GM21786 (cell line): ENCODE data around the gene COL13A1.

Experiments
- ATAC-seq: cut with Tn5 transposase; IDR thresholded peaks from one replicate; pipeline ENCODE4 v1.9.1; 2021; ENCODE audit not compliant: unreplicated experiment

COL13A1 gene

DNA sequence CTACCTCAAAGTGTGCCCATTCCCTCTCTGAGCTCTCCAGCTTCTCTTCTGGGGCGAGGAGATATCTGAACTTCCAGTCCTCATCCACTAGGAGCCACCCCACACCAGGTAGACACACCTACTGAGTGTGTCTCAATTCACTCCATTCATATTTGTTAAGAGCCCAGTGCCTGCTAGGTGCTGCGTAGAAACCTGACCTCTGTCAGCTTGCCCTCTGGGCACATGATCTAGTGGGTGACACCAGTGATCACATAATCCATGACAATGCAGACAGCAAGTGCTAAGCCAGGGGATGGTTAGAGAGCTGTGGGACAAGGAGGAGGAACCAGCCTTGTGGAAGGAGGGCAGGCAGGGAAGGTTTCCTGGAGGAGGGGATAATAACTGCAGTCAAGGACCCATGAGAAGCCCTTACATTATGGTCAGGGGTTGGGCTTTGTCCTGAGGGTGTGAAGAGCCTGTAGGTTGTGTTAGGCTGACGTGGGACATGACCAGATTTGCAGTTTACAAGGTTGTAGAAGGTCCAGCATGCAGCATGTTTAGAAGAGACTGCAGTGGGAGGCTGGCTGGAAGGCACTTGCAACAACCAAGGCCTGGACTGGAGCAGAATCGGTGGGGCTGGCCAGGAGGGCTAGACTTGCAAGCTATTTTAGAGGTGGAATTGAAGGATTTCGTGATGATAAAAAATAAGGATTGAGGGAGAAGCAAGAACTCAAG is 81.8 kb downstream of the COL13A1 start:
- no peak for ATAC-seq

DNA sequence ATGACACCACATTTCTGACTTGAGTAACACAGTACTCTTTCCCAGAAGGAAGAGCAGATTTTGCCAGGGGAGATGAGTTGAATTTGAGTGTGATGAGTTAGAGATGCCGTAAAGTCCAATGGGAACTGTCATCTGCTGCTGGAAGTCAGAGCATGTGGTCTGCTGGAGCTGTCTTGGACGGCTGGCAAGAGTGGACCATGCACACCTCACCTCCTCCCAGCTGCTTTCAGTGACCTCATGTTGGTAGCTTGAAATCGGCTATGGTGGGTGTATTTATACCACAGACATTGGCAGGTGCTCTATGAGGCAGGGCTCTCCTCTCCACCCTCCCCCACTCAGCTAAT is 82.3 kb downstream of the COL13A1 start:
- ATAC-seq = no peak

DNA sequence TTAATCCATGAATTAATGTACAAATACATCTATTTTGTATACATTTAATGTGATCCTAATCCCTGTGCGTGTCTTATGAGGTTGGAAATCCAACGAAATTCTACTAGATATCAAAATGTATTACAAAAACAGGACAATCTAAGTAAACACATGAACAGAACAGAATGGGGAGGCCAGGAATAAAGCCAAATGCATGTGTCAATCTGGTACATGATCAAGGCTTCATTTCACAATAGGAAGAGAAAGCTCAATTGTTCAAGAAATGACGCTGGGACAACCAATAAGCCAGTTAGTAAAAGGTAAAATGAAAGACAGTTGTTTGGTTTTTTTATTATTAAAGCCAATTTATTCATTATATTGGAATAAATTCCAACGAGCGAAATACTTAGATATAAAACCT is 83.0 kb downstream of the COL13A1 start:
- no peak for ATAC-seq

DNA sequence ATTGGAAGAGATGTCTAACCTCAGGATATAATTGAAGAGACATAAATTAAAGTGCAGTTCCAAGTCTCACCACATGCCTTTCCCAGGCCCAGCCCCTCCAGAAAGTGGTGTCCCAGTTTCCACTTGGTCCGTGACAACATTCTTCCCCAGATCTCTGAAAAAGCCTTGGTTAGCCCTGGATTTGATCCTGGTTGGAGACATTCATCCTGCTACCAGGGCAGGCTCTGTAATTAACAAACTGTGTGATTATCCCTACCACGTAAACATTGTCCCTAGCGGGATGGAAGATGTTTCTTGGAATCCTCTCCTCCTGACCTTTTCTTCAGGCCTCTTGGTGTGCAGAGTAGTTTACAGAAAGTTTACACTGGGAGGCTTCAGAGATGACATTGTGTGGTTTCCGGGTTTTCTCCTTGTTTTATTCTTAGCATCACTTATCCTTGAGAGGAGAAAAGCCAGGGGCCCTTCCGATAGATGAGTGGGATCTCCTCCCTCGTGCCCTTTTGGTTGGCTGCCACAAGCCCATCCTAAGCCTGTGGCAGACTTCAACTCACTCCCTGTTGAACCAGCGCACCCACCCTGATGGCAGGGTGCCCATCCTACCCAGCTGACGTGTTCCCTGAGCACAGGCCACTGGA is 83.8 kb downstream of the COL13A1 start:
- ATAC-seq = no peak

DNA sequence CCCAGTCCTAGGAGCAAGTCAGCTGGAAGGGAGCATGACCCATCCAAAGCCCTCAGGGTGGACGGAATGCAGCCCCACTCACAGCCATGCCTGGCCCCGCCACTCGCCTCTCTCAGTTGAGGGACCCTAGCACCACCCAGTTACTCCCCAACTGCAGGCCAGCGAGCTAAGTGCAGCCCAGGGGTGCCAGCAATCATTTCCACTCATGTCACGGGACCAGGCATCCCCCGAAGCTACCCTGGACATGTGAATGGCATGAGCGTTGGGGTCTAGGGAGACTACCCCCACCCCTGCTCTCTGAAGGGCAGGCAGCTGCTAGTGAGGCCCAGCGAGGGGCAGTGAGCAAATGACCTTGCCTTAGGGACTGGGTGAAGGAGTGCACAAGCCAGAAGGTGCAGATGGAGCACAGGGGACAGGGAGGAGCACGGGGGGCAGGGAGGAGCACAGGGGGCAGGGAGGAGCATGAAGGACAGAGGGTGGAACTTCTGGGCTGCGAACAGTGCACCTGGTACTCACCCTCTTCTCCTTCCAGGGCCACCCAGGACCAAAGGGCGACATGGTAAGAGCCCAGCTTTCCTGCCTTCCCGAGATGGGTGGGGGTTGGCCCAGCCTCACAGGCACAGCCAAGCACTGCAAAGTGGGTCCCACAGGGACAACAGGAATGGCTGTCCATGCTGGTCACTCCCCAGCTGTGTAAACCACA is 87.3 kb downstream of the COL13A1 start:
- ATAC-seq = no peak

DNA sequence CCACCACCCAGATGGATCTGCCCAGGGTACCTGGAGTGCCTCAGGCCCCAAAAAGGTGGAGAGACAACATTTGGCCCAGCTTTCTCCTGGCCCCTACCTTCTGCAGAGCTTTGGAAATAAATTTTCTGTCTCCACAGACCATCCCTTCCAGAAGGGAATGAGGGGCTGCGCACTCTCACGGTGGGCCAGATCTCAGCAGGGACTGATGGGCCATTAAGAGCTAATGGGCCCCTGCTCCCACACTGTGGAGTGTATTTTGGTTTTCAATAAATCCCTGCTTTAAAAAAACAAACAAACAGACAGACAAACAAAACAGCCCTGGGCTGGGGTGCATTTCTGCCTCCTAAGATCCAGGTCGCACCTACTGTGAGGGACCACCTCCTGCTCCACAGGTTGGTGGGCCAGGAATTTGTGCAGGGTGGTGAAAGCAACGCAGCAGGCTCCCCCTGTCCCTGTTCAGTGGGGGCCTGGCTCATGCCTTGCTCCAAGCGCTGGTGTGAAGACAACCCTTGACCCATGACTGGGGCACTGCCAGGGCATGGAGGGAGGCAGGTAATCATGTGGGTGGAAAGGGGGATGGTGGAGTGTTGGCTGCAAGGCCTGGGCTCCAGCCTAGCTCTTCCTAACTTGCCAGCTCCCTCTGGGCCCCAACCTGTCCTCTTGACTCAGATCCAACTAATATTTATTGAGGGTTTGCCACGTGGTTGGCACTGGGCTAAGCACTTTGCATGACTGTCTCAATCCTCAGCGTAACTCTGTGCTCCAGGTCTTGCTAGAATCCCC is 88.5 kb downstream of the COL13A1 start:
- ATAC-seq = no peak

DNA sequence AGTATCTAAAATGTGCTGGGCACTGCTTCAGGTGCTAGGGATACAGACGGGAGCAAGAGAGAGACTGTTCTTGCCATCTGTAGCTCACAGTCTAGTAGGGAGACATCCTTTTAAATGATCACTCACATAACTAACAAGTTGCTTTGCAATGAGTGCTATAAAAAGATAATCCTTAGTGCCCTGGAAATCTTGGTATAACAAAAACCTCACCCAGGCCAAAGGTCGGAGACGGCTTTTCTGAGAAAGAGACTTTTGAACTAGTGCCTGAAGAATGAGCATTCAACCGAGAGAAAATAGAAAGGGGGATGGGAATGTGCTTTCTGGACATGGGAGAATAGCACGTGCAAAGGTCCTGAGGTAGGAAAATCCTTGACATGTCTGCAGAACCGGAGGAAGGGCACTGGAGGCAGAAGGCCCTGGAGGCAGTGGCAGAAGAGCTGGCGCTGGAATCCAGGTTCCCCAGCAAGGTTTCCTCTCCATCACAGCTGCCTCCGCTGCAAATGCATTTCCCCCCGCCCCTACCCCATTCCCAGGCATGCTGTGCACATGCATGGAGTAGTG is 89.4 kb downstream of the COL13A1 start:
- ATAC-seq = no peak

DNA sequence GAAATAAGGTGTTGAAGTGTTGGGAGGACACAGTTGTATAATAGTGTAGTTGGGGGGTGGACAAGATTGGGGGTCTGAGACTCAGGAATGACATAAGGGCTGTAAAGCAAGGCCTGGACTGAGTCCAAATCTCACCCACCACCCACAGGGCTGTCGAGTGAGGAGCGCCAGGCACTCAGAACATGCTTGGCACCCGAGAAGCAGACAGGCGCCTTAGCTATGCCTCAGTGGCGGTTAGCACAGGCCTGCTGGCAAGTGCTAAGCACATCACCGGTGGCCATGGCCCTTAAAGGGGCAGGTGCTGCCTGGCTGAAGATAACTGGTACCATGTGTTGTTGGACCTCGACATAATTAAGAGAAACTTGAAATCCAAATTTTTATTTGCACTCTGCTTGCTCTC is 90.7 kb downstream of the COL13A1 start:
- no peak for ATAC-seq

DNA sequence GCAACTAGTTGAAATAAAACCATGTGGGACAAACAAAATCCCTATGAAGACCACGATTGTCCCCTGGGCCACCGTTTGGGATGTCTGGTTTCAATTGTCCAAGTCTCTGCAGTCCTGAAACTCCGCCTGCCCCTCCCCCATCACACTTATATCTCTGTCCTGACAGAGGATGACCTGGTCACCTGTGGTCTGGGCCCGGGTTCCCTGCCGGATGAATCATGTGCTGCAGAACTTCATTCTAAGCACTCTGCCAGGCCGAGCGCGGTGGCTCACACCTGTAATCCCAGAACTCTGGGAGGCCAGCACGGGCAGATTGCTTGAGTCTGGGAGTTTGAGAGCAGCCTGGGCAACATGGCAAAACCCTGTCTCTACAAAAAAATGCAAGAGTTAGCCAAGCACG is 91.1 kb downstream of the COL13A1 start:
- no peak for ATAC-seq

DNA sequence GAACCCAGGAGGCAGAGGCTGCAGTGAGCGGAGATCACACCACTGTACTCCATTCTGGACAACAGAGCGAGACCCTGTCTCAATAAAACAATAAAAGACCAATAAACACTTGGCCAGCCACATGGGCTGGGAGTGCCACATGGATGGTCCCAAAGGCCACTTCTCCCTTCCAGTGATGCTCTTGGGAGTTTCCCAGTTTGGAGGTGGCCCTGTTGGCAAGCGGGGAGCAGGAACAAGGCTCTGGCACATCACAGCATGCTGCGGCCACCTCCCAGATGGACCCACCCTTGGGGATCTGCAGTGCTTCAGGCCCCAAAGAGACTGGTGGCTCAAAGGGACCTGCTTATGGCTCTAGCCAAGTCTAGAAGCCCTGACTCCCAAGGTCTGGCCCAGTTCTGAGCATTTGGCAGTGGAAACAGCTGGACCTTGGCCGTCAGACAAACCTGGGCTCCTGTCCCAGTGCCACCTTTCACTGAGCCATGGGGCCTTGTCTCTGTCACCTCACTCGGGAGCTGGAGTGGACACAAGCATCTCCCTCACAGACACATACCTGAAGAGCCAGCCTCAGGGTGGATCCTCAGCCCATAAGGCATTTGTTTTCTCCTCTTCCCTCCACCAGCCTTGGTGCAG is 91.7 kb downstream of the COL13A1 start:
- ATAC-seq = no peak

DNA sequence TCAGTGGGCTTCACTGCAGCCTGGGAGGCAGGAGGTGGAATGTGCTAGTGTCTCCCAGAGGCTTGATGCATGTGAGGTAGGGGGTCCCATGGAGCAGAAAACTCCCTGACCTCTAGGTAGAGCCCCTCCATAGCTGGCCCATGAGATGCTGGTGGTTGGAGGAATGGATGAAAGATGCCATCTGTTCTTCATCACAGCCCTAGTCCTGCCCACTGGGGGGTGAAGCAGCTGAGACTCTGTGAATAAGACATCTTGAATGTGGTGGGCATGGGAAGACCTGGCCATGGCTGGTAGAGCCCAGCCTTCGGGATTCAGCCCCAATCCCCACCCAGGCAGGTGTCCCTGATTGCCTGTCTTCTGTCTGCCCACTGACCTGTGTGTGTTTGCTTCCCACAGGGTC is 92.5 kb downstream of the COL13A1 start:
- ATAC-seq = no peak

DNA sequence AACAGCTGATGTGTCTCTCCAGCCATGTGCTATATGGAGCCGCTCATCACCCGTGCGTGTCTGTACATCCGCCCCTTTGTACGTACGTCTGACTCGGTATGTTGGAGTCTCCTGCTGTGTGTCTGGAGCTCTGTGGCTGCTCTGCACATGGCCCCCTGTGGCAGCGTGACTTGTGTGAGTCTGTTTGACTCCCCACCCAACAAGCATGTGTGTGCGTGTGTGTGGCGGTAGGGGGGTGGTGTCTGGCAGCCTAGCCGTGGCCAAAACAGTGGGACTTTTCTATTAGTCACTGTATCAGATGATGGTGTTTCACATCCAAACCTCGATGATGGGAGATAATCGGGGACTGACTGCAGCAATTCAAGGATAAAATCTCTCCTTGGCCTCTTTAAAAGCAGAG is 94.1 kb downstream of the COL13A1 start:
- no peak for ATAC-seq

DNA sequence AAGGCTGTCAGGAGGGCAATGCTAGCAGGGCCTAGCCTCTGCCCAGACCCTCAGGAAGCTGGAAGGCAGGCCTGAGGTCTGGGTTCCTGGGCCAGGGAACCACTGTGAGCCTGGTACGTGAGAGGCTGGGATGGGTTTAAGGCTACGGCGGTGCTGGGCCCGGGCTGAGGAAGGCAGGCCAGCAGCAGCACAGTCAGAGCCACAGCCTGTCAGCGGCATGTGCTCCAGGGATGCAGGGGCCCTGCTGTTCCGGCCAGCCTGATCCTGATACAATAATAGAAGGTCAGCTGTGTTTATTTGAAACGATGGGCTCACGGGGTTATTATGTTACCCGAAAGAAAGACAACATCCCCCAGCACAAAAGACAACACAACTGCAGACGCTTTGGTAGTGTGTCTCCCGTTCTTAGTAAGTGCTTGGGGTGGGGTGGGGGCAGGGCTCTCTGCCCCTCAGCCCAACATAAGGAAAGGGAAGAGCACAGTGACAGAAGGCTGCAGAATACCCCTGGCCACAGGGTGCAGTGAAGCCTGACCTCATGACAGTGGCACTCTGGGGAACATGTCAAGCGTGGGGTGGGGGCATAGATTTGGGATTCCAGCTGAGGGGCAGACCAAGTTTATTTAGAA is 95.0 kb downstream of the COL13A1 start:
- ATAC-seq = no peak

DNA sequence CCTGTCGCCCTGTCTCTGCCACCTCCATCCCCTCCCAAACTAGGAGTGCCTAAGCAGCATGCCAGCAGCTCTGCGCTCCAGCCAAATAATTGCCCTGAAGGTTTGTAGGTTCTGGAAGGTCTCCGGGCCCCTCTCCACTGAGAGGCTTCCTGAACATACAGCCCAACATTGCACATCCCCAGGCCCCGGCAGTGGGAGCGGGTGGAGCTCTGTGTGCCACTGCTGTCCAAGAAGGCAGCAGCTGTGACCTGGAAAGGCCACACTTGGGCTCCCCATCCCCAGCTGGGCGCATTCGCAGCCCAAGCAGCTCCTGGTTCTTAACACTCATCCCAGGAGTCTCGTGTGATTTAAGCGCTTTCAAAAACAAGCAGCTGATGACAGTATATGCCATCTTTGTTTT is 95.7 kb downstream of the COL13A1 start:
- ATAC-seq = no peak

DNA sequence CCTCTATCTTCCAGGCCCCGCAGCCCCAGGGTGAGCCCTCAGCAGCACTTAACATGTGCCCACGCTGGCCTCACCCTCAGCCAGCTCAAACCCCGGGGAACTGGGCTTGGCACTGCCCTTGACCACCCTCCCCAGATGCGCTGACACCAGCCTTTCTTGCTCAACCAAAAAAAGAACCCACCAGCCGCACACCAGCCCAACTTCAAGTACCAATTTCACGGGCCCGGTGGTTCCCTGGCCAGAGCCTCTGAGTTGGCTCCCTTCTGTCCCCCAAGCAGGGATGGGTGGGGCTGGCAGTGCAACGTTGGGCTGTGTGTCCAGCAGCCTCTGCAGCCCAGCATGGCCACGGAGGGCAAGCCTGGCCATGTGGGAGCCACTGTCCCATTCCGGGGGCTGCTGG is 96.3 kb downstream of the COL13A1 start:
- no peak for ATAC-seq

DNA sequence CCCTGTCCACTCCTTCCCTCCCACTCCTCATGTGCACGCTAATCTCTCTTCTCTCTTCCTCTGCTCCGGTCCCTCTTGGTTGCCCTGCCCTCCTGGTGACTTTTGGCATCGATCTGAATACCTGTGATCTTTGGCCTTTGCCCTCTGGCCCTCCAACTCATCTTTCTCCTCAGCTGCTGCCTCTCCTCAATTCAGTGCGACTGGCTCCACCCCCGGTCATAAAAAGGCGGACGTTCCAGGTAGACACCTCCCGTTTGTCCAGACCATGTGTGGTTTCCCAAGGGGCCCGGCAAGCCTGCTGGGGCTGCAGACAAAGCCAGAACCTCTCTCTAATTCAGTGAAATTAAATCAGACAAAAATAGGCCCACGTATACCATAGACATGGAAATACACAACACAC is 96.8 kb downstream of the COL13A1 start:
- no peak for ATAC-seq

DNA sequence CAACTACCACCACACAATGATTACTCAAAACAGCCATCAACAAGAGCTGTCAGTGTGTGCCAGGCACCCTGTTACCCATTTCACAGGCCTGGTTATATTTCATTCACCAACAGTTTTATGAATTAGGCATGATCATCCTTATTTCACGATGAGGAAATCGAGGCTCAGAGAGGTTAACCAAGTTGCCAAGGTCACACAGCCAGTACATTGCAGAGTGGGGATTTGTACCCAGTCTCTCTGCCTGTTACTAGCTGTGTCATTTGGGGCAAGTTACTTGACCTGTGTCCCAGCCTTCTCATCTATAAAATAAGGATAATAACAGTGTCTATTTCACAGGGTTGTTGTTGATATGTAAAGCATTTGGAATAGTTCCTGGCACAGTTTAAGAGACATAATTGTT is 97.2 kb downstream of the COL13A1 start:
- ATAC-seq = no peak

DNA sequence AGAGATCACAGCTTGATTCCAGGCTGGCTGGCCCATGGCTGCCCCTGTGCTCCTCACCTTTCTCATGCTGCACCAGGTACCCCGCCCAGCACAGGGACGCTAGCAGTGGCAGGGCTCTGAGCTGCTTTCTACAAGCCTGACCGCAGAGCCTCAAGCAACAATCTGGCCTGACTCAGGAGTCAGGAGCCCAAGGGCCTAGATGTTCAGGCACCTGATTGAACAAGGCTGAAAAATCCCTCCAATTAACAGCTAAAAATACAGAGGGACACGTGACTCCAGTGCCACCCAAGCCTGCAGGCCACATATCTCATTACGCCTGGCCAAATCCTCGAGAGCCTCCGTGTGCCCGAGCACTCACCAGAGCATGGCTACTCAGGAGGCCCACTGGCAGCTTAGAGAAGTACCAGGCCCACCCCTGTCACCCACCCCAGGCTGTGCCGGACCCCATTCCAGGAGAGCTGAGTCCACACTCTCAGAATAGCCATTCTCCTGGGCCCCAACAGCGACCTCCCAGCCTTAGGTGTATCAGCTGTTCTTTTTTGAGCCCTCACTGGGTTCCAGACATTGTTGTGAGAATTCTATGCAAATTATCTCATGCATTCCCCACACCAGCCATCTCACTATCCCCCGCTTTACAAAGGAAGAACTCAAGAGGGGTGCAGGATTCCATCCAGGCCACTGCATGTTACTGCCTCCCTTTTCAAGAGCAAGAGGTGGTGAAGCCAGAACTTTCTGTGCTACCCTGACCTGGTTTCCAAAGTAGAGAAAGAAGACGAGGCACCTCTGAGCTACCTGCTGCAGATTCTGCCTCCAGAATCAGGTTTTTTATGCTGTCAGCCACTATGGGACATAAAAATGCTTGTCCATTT is 98.3 kb downstream of the COL13A1 start:
- no peak for ATAC-seq

DNA sequence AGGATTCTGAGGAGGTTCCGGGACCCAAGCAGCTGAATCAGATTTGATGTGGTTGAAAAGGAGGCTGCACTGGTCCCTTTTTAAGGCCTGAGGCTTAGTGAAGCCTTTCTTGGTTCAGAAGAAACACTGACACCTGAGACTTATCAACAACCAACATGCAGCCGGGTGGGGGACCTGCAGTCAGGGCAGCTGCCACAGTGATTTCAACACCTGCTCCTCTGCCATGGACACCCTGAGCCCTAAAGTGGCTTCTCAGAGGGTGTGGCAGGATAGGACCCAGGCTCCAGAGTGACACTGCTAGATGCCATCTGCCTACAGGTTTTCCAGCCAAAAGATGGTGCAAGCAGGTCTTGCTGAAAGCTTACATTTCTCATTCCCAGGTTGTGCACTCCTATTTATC is 99.3 kb downstream of the COL13A1 start:
- ATAC-seq = no peak
